ENCODE measurements around the gene FRAT1.
"Not testable (repeated sequence)": the region's sequence is repeated elsewhere in the genome, so short reads cannot be mapped to it uniquely, and the experiment has no call there.

FRAT1 gene

GRCh38 chr10:97318772-97319651, at the start of gene FRAT1:
TSS of gene FRAT1 (plus strand) at chr10:97319271. CDS start at chr10:97319454, 183 bp downstream.
- in situ Hi-C loops (cut with MboI; ENCODE audit: low sequenced_read_pairs): no loop called here

GRCh38 chr10:97270523-97271154, 48.4 kb upstream of the FRAT1 start:
- in situ Hi-C loops (cut with MboI; ENCODE audit: low sequenced_read_pairs): no loop called here

- in situ Hi-C loops (cut with MboI; ENCODE audit: low sequenced_read_pairs): no loop called here
Observed at GRCh38 chr10:97273700-97274099, 45.4 kb upstream of the FRAT1 start.

- in situ Hi-C loops (cut with MboI; ENCODE audit: low sequenced_read_pairs): no loop called here
Observed at GRCh38 chr10:97274828-97275227, 44.2 kb upstream of the FRAT1 start.

GRCh38 chr10:97277551-97277950, 41.5 kb upstream of the FRAT1 start:
- in situ Hi-C loops (cut with MboI; ENCODE audit: low sequenced_read_pairs): no loop called here

GRCh38 chr10:97278491-97278989, 40.5 kb upstream of the FRAT1 start:
- in situ Hi-C loops (cut with MboI; ENCODE audit: low sequenced_read_pairs): no loop called here

GRCh38 chr10:97279121-97279815, 39.8 kb upstream of the FRAT1 start:
- in situ Hi-C loops (cut with MboI; ENCODE audit: low sequenced_read_pairs): no loop called here

GRCh38 chr10:97280783-97281182, 38.3 kb upstream of the FRAT1 start:
- in situ Hi-C loops (cut with MboI; ENCODE audit: low sequenced_read_pairs): no loop called here

- in situ Hi-C loops (cut with MboI; ENCODE audit: low sequenced_read_pairs): not testable (repeated sequence)
Observed at GRCh38 chr10:97290076-97290475, 29.0 kb upstream of the FRAT1 start.

- in situ Hi-C loops (cut with MboI; ENCODE audit: low sequenced_read_pairs): not testable (repeated sequence)
Observed at GRCh38 chr10:97290576-97291356, 28.3 kb upstream of the FRAT1 start.

GRCh38 chr10:97291357-97292096, 27.5 kb upstream of the FRAT1 start:
- in situ Hi-C loops (cut with MboI; ENCODE audit: low sequenced_read_pairs): no loop called here

GRCh38 chr10:97292097-97292861, 26.8 kb upstream of the FRAT1 start, which contains the start of gene ARHGAP19:
TSS of gene ARHGAP19 (minus strand) at chr10:97292637. CDS start at chr10:97292627, 10 bp downstream.
- in situ Hi-C loops (cut with MboI; ENCODE audit: low sequenced_read_pairs): no loop called here

GRCh38 chr10:97292862-97293198, 26.2 kb upstream of the FRAT1 start:
- in situ Hi-C loops (cut with MboI; ENCODE audit: low sequenced_read_pairs): no loop called here

GRCh38 chr10:97297556-97298222, 21.4 kb upstream of the FRAT1 start:
- in situ Hi-C loops (cut with MboI; ENCODE audit: low sequenced_read_pairs): no loop called here

GRCh38 chr10:97298223-97298571, 20.9 kb upstream of the FRAT1 start:
- in situ Hi-C loops (cut with MboI; ENCODE audit: low sequenced_read_pairs): no loop called here

- in situ Hi-C loops (cut with MboI; ENCODE audit: low sequenced_read_pairs): no loop called here
Observed at GRCh38 chr10:97300980-97301379, 18.1 kb upstream of the FRAT1 start.

- in situ Hi-C loops (cut with MboI; ENCODE audit: low sequenced_read_pairs): no loop called here
Observed at GRCh38 chr10:97302088-97302791, 16.8 kb upstream of the FRAT1 start.

GRCh38 chr10:97307441-97307840, 11.6 kb upstream of the FRAT1 start:
- in situ Hi-C loops (cut with MboI; ENCODE audit: low sequenced_read_pairs): no loop called here
